WTC11 (cell line): ENCODE results near the gene TGFBI. TPM values are rescaled to one million over a fixed set of nuclear protein-coding genes. Genes with fewer than 3 reads are reported as not detected.

Experiments used
- ATAC-seq: fragments of 200-7000 bp; cut with Tn5 transposase; 2 replicates; pipeline ENCODE4 v1.10.0; 2021; ENCODE audit warnings: mild to moderate bottlenecking, moderate library complexity
- CTCF ChIA-PET: fragments of 300-600 bp; sonication (Branson Sonifier 250); formaldehyde crosslinking; loops from one replicate; lab custom pipeline; 2021; ENCODE audit warnings: antibody characterized with exemption; lab: Charles Lee
- POLR2A ChIA-PET: fragments of 350-600 bp; sonication (Branson Sonifier 250); formaldehyde crosslinking; loops from one replicate; lab custom pipeline; 2021; ENCODE audit warnings: antibody characterized with exemption; lab: Charles Lee
- DNase-seq: peaks from one replicate; pipeline ENCODE4 v3.0.0; 2021; ENCODE audit warnings: low spot score
- H3K27ac Mint-ChIP-seq: 2 replicates; pipeline ENCODE4 v1.8.0; 2021; ENCODE audit warnings: mixed read lengths
- H3K27me3 Mint-ChIP-seq: 2 replicates; pipeline ENCODE4 v1.8.0; 2021; ENCODE audit warnings: low read depth, mild to moderate bottlenecking, moderate library complexity, mixed read lengths
- H3K36me3 Mint-ChIP-seq: 2 replicates; pipeline ENCODE4 v1.8.0; 2021; ENCODE audit warnings: mixed read lengths
- H3K4me1 Mint-ChIP-seq: 2 replicates; pipeline ENCODE4 v1.8.0; 2022; ENCODE audit warnings: mixed read lengths
- H3K4me3 Mint-ChIP-seq: 2 replicates; pipeline ENCODE4 v1.8.0; 2021; ENCODE audit warnings: mild to moderate bottlenecking, moderate library complexity, mixed read lengths
- H3K9me3 Mint-ChIP-seq: 2 replicates; pipeline ENCODE4 v1.8.0; 2021; ENCODE audit warnings: mixed read lengths
- ESRRA ChIP-seq: sonication (generic); formaldehyde crosslinking; IDR thresholded peaks from 2 replicates; pipeline ENCODE4 v1.8.1; 2022; ENCODE audit warnings: mild to moderate bottlenecking, missing genetic modification reagents, borderline replicate concordance
- ETV6 ChIP-seq: sonication (generic); formaldehyde crosslinking; IDR thresholded peaks from 2 replicates; pipeline ENCODE4 v1.8.1; 2022; ENCODE audit warnings: mild to moderate bottlenecking, missing genetic modification reagents
- GABPB1 ChIP-seq: sonication (generic); formaldehyde crosslinking; IDR thresholded peaks from 2 replicates; pipeline ENCODE4 v1.8.1; 2023; ENCODE audit warnings: mild to moderate bottlenecking, missing genetic modification reagents
- GTF2I ChIP-seq: fragments of 250-450 bp; sonication (Bioruptor Pico); conservative IDR thresholded peaks from 2 replicates; pipeline ENCODE4 v1.4.0; 2021; ENCODE audit warnings: mild to moderate bottlenecking
- TEAD4 ChIP-seq: sonication (generic); formaldehyde crosslinking; IDR thresholded peaks from 2 replicates; pipeline ENCODE4 v1.8.0; 2022; ENCODE audit warnings: mild to moderate bottlenecking, missing genetic modification reagents
- ZNF263 ChIP-seq: sonication (generic); formaldehyde crosslinking; IDR thresholded peaks from 2 replicates; pipeline ENCODE4 v1.8.1; 2022; ENCODE audit warnings: low read depth, mild to moderate bottlenecking, moderate library complexity, missing genetic modification reagents
- ZNF396 ChIP-seq: fragments of 250-450 bp; sonication (Bioruptor Pico); IDR thresholded peaks from 2 replicates; pipeline ENCODE4 v1.8.0; 2021; ENCODE audit warnings: mild to moderate bottlenecking, moderate library complexity, borderline replicate concordance
- total RNA-seq: library from RNA; stranded (reverse); gene quantifications from 3 replicates; pipeline ENCODE4 v1.2.3, GENCODE V29; 2021
- TF ChIP-seq, protein P1 (sequence below): fragments of 250-450 bp; sonication (Bioruptor Pico); conservative IDR thresholded peaks from 2 replicates; pipeline ENCODE4 v1.9.0; 2021; ENCODE audit warnings: mild to moderate bottlenecking
- TF ChIP-seq, protein P2 (sequence below): sonication (generic); formaldehyde crosslinking; IDR thresholded peaks from 2 replicates; pipeline ENCODE4 v1.8.0; 2022; ENCODE audit warnings: mild to moderate bottlenecking, missing genetic modification reagents
- TF ChIP-seq, protein P3 (sequence below): sonication (generic); formaldehyde crosslinking; IDR thresholded peaks from 2 replicates; pipeline ENCODE4 v1.8.0; 2022; ENCODE audit warnings: missing genetic modification reagents
- TF ChIP-seq, protein P4 (sequence below): fragments of 250-450 bp; sonication (Bioruptor Pico); IDR thresholded peaks from 2 replicates; pipeline ENCODE4 v1.9.0; 2021; ENCODE audit warnings: mild to moderate bottlenecking, borderline replicate concordance

TGFBI gene
- total RNA-seq, 1 experiment from 2014 or later: 7.2 TPM

DNA sequence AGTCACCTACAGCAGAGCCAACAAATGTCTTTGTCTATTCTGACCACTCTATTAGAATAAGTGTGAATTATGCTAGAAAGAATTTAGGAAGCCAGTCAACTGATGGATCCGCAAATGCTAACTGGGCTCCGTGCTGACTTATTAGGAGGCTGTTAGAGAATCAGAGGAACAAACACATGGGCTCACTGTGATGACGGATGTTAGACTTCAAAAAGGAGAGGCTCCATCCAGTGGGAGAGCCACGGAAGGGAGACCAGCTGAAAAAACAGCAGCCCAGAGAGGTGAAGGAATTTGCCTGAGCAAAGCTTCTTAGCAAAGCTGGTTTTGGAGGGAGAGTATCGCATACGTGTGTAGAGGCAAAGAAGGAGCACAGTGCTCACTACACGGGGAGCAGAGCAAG lies 5.8 kb upstream of the TGFBI start (continued):
- TF ChIP-seq, protein P1, sequence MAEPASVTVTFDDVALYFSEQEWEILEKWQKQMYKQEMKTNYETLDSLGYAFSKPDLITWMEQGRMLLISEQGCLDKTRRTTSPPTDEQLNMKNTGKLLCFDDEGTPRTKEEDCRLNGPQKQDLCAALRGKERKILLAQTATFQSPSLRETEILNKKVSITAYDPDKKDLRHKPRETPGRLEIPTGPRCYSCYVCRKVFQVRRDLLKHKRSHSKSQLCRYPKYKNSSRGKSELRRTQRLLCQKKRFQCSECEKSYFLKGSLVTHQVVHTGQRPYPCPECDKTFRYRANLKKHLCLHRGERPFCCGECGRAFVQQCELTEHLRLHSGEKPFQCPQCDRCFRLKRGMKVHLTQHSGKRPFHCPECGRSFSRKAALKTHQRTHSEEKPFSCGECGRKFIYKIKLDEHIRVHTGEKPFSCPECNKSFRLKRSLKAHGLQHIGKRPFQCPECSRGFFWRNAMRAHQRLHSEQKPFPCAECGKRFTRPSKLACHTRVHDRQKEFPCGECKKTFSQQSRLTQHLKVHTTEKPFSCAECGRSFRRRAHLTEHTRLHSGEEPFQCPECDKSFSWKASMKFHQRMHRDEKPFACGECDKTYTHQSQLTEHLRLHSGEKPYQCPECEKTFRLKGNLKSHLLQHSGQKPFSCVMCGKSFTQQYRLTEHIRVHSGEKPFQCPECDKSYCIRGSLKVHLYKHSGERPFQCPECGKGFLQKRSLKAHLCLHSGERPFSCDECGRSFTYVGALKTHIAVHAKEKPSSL (CRISPR knock-in tag): no peak

DNA sequence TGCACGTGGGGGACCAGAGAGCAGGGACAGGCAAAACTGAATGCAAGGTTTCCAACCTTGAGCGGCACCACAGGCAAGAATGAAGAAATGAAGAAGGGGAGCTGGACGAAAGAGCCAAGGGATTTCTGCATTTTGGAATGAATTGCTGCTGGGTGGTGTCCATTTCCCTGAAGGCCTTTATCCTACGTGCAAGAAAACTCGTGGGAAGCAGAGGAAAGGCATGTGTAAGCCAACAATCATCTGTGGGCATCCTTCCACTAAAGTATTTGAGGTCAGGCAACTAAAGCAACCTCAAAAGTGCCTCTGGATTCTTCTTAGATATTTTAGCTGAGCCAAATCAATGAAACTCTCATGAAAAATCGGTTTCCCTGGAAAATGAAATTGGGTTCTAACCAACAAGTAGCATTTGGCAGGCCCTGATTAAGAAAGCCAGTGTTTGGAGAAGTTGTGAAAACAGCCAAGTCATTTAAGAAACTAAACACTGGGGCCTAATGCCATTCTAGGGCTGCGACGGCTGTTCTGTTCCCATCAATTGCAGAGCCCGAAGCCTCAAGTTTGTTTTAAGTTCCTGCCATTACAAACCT lies 4.7 kb upstream of the TGFBI start:
- Mint-ChIP-seq H3K27ac (no peak overlapping the region), H3K9me3 (no peaks in the 10 kb centered on the region), H3K36me3 (no peaks in the 10 kb centered on the region), H3K4me3 (no peak overlapping the region), H3K27me3 (peaks cover 45% of the 10 kb centered on the region), H3K4me1 (peaks cover 3% of the 10 kb centered on the region; the same call in 1 of the 2 replicates)
- DNase-seq: no peak
- ChIA-PET POLR2A (no interaction called here), CTCF (interaction anchor here (1.7 kb wide), 1 partner anchor 34 kb away, joined by 6 read pairs; no protein-coding TSS in a partner anchor)
- ATAC-seq: no peak
- TF ChIP-seq ZNF396 (no peak), GTF2I (CRISPR knock-in tag) (no peak), ETV6 (CRISPR knock-in tag) (no peak), TEAD4 (CRISPR knock-in tag) (no peak), ESRRA (CRISPR knock-in tag) (no peak), GABPB1 (CRISPR knock-in tag) (no peak), ZNF263 (no peak)
- TF ChIP-seq, protein P2, sequence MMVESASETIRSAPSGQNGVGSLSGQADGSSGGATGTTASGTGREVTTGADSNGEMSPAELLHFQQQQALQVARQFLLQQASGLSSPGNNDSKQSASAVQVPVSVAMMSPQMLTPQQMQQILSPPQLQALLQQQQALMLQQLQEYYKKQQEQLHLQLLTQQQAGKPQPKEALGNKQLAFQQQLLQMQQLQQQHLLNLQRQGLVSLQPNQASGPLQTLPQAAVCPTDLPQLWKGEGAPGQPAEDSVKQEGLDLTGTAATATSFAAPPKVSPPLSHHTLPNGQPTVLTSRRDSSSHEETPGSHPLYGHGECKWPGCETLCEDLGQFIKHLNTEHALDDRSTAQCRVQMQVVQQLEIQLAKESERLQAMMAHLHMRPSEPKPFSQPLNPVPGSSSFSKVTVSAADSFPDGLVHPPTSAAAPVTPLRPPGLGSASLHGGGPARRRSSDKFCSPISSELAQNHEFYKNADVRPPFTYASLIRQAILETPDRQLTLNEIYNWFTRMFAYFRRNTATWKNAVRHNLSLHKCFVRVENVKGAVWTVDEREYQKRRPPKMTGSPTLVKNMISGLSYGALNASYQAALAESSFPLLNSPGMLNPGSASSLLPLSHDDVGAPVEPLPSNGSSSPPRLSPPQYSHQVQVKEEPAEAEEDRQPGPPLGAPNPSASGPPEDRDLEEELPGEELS (CRISPR knock-in tag): no peak
- TF ChIP-seq, protein P3, sequence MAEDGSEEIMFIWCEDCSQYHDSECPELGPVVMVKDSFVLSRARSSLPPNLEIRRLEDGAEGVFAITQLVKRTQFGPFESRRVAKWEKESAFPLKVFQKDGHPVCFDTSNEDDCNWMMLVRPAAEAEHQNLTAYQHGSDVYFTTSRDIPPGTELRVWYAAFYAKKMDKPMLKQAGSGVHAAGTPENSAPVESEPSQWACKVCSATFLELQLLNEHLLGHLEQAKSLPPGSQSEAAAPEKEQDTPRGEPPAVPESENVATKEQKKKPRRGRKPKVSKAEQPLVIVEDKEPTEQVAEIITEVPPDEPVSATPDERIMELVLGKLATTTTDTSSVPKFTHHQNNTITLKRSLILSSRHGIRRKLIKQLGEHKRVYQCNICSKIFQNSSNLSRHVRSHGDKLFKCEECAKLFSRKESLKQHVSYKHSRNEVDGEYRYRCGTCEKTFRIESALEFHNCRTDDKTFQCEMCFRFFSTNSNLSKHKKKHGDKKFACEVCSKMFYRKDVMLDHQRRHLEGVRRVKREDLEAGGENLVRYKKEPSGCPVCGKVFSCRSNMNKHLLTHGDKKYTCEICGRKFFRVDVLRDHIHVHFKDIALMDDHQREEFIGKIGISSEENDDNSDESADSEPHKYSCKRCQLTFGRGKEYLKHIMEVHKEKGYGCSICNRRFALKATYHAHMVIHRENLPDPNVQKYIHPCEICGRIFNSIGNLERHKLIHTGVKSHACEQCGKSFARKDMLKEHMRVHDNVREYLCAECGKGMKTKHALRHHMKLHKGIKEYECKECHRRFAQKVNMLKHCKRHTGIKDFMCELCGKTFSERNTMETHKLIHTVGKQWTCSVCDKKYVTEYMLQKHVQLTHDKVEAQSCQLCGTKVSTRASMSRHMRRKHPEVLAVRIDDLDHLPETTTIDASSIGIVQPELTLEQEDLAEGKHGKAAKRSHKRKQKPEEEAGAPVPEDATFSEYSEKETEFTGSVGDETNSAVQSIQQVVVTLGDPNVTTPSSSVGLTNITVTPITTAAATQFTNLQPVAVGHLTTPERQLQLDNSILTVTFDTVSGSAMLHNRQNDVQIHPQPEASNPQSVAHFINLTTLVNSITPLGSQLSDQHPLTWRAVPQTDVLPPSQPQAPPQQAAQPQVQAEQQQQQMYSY: no peak
- TF ChIP-seq, protein P4, sequence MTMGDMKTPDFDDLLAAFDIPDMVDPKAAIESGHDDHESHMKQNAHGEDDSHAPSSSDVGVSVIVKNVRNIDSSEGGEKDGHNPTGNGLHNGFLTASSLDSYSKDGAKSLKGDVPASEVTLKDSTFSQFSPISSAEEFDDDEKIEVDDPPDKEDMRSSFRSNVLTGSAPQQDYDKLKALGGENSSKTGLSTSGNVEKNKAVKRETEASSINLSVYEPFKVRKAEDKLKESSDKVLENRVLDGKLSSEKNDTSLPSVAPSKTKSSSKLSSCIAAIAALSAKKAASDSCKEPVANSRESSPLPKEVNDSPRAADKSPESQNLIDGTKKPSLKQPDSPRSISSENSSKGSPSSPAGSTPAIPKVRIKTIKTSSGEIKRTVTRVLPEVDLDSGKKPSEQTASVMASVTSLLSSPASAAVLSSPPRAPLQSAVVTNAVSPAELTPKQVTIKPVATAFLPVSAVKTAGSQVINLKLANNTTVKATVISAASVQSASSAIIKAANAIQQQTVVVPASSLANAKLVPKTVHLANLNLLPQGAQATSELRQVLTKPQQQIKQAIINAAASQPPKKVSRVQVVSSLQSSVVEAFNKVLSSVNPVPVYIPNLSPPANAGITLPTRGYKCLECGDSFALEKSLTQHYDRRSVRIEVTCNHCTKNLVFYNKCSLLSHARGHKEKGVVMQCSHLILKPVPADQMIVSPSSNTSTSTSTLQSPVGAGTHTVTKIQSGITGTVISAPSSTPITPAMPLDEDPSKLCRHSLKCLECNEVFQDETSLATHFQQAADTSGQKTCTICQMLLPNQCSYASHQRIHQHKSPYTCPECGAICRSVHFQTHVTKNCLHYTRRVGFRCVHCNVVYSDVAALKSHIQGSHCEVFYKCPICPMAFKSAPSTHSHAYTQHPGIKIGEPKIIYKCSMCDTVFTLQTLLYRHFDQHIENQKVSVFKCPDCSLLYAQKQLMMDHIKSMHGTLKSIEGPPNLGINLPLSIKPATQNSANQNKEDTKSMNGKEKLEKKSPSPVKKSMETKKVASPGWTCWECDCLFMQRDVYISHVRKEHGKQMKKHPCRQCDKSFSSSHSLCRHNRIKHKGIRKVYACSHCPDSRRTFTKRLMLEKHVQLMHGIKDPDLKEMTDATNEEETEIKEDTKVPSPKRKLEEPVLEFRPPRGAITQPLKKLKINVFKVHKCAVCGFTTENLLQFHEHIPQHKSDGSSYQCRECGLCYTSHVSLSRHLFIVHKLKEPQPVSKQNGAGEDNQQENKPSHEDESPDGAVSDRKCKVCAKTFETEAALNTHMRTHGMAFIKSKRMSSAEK: no peak
